Activated effector memory CD4-positive, alpha-beta T cell treated with anti-CD3 and anti-CD28 coated beads, Interleukin-2, amount 50 U/mL, for 16 hours (primary cell): ENCODE data around the gene SEC24C.
A peak's percentile ranks its signal among the peaks of the same experiment; 100 is the strongest.
"Not testable (repeated sequence)": the region's sequence is repeated elsewhere in the genome, so short reads cannot be mapped to it uniquely, and the experiment has no call there.

Experiments used
- DNase-seq: peaks from one replicate; pipeline ENCODE4 v3.0.0-alpha.2; 2020

Gene SEC24C

DNA sequence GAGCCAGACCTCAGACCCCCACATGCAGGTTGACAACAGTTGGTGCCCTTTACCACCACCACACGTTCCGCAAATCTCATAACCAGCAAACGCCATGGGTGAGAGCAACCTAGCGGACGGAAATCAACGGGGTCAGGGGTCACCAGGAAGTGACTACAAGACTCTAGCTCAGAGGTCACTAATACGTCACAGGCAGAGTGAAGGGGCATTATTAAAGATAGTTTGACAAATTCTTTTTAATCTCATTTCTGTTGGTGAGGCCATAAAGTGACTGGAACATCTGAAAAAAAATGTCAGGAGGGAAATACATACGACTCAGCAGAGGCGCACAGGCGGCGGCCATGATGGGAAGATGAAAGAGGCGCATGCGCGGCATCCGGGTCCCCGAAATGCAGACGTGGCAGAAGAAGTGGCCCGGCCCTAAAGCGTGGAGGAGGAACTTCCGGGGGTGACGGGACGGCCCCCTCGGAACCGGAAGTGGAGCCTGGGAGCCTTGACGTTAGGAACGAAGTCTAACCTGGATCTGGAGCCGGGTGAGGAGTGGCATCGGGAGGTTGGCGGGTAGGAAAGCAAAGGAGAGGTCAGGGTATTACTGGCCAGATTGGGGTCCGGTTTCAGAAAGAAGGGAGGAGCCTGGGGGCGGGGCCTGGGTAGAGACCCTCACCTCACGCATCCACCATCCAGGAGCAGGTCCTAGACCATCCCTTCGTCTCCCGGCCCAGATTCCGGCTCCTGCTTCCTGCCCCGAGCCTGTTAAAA lies at the start of gene SEC24C:
TSS of gene SEC24C (plus strand) at position 468 of the 759 bp plus-strand sequence. CDS start 2,461 bp downstream, outside the sequence.
- DNase-seq = peak; percentile 98

DNA sequence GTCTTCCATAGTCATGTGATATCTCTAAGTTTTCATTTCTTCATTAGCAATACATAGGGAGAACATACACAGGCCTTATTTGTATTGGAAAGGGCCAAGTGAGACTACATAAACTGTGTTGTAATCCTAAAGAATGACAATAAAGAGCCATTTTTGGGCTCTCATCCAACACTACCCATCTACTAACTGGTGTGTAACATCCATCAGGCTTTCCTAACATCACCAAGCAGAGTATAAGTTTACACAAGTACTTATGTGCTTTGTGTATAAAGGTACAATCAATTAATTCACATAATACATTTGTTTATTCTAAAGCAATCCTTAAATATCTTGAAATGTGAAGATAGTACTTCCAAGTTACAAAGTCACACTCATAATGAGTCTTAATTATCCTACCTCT lies 48.9 kb upstream of the SEC24C start:
- not testable (repeated sequence) for DNase-seq

DNA sequence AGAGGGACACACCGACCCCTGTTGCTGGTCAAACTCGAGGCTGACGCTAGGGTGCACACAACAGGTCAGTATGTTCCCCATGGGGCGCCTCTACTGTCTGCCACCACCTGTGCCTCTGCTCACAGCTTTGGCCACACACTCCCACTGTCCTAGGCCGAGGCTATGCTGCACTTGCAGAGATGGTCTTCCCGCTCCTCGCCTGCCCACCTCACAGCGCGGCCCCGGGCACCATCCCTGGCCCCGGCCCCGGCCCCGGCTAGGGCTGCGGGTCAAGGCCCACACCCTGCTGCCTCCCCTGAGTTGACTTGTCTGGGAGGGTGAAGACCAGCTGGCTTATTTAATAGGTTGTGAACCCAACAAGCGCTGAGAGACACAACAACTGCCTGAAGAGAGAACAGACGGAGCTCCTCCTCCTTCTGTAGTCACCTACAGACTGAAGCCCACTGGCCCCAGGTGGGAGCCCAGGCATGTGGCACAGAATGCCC lies 46.5 kb upstream of the SEC24C start, which contains the start of gene AGAP5:
TSS of gene AGAP5 (minus strand) at position 435 of the 485 bp plus-strand sequence. CDS start at position 81, 354 bp downstream.
- not testable (repeated sequence) for DNase-seq

GRCh38 chr10:73698819-73699218 lies 45.4 kb upstream of the SEC24C start:
- not testable (repeated sequence) for DNase-seq

DNA sequence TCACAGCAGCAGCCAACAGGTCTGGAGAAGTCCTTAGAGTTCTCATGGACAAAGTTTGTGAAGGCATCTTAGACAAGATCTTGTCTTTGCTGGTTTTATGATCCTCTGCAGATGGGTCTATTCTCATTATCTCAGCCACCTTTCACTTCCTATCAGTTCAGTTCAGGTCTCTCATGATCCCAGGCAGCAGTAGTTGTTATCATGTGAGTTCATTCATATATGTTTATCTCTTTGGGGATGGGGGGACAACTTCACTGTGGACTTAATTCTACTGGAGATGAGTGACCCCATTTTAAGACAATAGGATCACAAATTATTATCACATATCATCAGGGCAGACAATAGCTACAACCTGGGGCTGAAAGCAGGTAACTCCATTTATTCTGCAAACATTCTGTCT lies 40.2 kb upstream of the SEC24C start:
- not testable (repeated sequence) for DNase-seq

GRCh38 chr10:73705506-73706072 lies 38.6 kb upstream of the SEC24C start:
- DNase-seq = not testable (repeated sequence)

DNA sequence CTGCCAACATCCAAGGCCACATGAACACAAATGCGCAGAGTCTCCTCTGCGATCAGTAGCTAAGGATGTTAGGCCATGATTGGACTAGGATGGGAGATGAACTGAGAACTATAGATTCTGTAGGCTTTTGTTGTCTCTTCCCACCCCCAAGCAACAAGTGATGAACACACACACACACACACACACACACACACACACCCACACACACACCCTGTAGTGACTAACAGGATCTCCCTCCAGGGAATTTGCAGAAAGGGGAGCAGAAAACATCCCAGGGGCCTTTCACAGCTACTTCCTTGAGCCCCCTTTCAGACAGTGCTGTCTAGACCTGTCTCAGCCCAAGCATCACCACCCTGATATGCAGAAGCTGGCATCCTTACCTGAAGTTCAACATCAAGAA lies 37.7 kb upstream of the SEC24C start:
- not testable (repeated sequence) for DNase-seq

DNA sequence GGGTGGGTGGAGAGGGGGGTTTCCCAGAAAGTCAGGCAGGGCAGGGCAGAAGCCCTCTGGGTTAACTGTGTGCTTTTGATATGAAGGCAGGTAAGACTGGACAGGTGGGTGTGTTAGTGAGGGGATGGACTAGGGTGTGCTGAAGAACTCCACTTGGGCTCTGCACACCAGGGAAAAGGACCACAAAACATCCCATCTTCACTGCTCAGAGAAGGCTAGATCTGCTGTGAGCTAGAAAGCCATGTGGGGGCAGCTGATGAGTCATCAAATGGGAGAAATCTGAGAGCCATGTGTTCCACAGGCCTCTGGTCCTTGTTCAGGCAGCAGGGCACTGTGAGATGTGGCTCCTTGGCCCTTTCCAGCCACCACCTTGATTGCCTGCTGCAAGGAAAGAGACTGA lies 36.5 kb upstream of the SEC24C start:
- not testable (repeated sequence) for DNase-seq

DNA sequence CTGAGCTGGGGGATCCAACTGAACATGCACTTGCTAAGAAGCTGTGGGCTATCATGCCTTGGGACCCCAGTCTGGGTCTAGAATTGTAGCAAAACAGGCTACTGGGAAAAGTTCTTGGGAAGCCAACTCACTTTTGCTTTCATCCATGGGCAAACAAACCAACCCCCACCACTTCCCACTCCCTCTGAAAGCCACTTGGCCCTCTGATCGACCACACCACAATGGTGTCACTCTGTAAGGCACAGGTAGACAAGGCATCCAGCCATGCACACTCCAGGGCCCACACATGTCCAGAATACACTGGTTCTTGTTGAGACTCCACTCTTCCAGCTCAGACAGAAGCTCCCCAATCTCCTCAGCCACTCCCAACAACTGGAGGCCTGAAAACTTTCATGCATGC lies 36.0 kb upstream of the SEC24C start:
- not testable (repeated sequence) for DNase-seq

- DNase-seq = not testable (repeated sequence)
Measured at GRCh38 chr10:73711683-73712082, 32.5 kb upstream of the SEC24C start.

DNA sequence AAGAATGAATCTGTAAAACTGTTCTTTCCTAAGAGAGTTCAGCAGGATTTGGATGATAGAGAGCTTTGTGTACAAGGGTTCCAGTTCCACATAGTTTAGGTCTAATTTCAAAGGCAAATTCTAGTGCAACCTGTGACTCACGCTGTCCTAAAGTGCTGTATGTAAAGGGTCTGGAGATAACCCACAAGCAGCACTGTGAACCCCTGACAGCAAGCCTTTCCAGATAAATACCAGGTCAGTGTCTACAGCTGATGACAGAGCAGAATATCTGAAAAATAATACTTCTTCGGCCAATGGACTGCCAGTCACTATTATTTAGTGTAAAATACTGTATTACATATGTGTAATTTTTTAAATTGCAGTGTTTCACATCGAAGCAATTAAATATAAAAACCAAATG lies 30.3 kb upstream of the SEC24C start:
- DNase-seq = not testable (repeated sequence)

GRCh38 chr10:73714483-73714882 lies 29.7 kb upstream of the SEC24C start:
- not testable (repeated sequence) for DNase-seq

DNA sequence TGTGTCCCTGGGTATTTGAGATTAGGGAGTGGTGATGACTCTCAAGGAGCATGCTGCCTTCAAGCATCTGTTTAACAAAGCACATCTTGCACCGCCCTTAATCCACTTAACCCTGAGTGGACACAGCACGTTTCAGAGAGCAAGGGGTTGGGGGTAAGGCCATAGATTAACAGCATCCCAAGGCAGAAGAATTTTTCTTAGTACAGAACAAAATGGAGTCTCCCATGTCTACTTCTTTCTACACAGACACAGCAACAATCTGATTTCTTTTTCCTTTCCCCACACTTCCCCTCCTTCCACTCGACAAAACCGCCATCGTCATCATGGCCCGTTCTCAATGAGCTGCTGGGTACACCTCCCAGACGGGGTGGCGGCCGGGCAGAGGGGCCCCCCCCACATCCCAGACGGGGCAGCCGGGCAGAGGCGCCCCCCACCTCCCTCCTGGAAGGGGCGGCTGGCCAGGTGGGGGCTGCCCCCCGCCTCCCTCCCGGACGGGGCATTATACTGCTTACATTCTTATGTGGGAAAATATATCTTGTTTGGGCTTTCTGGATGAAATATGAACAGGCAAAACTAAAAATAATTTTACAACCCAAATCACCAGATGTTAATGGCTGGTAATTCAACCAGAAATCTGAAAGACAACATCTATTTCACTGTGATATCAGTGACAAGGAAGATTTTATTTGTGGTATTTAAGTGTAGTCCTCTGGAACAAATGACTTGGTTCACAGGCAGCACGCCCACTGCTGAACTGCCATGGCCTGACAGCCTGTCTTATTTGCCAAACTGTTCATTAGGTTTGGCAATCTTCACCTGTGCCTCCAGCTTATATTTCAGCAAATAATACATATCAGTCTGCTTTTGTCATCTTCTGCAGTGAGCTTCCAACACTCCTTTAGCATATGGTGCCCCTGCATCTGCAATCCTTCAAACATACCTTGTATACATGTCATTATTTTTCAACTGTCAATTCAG lies 28.7 kb upstream of the SEC24C start:
- not testable (repeated sequence) for DNase-seq

DNA sequence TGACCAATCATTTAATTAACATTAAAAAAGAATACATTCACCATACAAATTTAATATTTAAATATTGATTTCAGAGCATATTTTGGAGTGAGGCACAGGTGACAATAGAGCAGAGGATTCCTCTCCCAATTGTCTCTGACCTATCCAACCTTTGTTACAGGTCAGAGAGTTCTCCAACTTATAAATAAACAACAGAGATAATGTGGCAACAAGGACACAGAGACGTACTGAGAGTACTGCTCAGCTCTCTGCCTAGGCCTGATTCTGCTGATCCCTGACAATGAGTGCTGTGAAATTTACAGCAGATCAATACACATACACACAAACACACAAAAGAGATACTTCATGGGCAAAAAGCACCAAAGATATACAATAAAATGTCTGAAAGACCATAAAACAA lies 27.9 kb upstream of the SEC24C start:
- DNase-seq = no peak

- no peak for DNase-seq
Measured at GRCh38 chr10:73717556-73717955, 26.6 kb upstream of the SEC24C start.

GRCh38 chr10:73720561-73720960 lies 23.6 kb upstream of the SEC24C start:
- not testable (repeated sequence) for DNase-seq

DNA sequence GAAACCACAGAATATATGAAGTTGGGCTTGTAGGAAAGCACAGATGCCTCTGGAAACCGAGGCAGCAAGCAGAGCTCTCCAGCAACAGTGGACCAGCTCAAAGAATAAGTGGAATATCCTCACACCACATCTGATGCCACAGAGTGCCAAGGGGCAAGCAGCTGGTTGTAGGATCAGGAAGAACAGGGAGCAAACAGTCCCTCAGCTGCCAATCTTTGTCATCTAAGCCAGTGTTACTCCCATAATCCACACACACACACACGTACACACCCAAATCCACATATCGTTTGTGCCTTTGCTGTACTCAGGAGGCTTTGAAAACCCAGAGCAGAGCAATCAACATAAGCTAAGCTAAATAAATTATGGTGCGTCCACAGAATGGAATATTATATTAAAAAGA lies 20.7 kb upstream of the SEC24C start:
- no peak for DNase-seq

DNA sequence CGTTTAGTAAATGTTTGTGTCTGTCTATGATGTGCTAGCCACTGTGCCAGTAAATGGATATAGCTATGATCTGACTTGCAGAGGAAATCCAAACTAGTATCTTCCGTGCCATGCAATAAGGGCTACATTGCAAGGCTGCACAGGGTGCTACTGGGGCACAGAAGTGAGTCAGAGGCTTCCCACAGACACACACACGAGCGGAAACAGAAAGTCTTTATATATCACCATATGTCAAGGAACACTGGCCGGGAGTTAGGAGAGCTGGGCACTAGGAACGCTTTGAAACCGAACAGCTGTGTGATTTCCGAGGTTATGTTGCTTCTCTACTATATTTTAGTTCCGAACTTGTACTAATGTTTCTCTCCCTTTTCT lies 14.4 kb upstream of the SEC24C start:
- DNase-seq = peak; percentile 77

DNA sequence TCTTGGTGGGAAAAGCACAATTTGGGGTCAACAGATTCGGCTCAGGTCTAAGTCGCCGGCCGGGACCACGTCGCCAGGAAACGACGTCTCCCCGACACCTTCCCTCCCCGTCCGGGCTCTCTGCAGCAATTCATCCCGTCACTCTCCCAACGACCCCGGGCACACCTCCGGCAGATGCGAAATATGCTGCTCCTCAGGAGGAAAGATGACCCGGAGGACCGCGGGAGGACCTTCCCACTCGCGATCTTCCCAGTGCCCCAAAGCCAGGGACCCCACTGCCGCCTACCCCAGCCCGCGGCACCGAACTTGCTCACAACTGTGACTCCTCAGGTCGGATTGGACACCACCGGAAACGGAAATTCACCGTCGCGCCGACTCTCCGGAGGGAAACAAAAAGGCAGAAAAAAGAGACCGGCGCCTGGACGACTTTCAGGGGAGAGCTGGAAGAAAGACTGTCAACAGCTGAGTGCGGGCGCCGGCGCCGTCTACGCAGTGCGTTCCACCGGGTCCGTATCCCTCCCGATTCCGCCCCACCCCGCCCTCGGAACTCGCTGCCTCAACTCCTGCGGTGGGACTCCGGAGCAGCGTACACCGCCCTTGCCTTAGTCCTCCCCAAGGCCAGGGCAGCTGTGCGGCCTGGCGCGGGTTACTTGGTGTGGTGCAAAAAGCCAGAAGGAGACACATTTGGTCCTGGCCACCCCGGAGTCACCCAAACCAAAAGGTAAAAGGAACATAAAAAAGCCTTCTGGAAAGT lies 13.8 kb upstream of the SEC24C start:
- peak; percentile 97 for DNase-seq

GRCh38 chr10:73731588-73732375 lies 12.4 kb upstream of the SEC24C start:
- DNase-seq = no peak

GRCh38 chr10:73732426-73732825 lies 11.7 kb upstream of the SEC24C start:
- DNase-seq = no peak
